ENCODE data around the gene COL6A2.

The COL6A2 gene

DNA sequence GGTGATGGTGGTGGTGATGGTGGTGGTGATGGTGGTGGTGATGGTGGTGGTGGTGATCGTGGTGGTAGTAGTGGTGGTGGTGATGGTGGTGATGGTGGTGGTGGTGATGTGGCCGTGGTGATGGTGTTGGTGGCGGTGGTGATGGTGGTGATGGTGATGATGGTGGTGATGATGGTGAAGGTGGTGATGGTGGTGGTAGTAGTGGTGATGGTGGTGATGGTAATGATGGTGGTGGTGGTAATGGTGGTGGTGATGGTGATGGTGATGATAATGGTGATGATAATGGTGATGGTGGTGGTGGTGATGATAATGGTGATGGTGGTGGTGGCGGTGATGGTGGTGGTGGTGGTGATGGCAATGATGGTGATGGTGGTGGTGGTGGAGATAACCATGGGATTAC, 6.8 kb upstream of the COL6A2 start:
- no peak for DNase-seq (ENCODE audit: extremely low spot score)
- TF ChIP-seq CTCF (IDR thresholded peaks at IDR 0.05; ENCODE audit: control extremely low read depth, extremely low read depth, low read depth, missing control alignments) = no peak
- CTCF ChIA-PET = no interaction called here

GRCh38 chr21:46091631-46092025, 6.3 kb upstream of the COL6A2 start:
- POLR2A ChIA-PET = no interaction called here
- DNase-seq (ENCODE audit: extremely low spot score) = no peak
- TF ChIP-seq CTCF (IDR thresholded peaks at IDR 0.05; ENCODE audit: control extremely low read depth, extremely low read depth, low read depth, missing control alignments) = no peak
- CTCF ChIA-PET = no interaction called here

More for the DNA sequence above, 6.8 kb upstream of the COL6A2 start:
- POLR2A ChIA-PET = no interaction called here

GRCh38 chr21:46092026-46092764, 5.7 kb upstream of the COL6A2 start:
- TF ChIP-seq CTCF (IDR thresholded peaks at IDR 0.05; ENCODE audit: control extremely low read depth, extremely low read depth, low read depth, missing control alignments) = no peak
- DNase-seq (ENCODE audit: extremely low spot score) = peak; percentile 11
- ChIA-PET POLR2A (no interaction called here), CTCF (no interaction called here)

DNA sequence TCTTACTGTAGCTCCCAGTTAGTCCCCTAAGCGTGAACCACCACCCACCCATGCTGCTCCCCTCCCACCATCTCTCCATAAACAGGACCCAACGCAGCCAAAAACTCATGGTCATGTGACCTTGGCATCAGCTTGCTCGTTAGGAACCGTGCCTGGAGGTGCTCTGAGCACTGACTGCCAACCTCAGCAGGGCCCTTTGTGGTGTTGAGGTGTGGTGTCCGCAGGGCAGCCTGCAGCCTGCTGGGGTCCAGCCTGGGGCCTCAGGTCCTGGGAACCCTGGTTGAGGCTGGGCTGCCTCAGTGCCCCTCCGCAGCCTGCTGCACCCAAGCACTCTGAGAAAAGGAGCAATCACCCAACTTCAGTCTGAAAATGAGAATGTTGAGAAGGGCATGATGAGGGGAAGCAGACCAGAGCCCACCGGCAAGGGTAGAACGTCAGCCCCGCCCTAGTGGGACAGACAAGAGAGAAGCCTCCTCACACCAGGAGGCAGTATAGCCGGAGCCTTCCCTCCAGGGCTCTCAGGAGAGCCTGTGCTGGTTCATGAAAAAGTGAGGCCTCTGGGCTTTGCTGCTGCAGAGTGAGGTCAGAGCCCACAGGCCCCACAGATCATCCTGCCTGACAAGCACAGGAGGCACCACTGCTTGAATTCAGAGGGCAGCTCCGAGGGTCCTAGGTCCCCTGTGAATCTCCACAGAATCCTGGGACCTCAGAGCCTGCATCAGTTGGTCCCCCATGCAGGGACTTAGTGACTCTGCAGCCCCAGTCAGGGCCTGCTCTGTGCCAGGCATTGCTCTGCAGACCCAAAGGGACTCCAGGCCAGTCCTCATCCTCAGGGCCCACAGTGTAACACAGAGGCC, 4.9 kb upstream of the COL6A2 start:
- peak; percentile 10 for DNase-seq (ENCODE audit: extremely low spot score)
- CTCF ChIA-PET = interaction anchor here (1.4 kb wide), 1 partner anchor 15 kb away, joined by 3 read pairs; no protein-coding TSS in a partner anchor
- POLR2A ChIA-PET = no interaction called here
- TF ChIP-seq CTCF (IDR thresholded peaks at IDR 0.05; ENCODE audit: control extremely low read depth, extremely low read depth, low read depth, missing control alignments) = no peak

GRCh38 chr21:46093668-46094400, 4.1 kb upstream of the COL6A2 start:
- POLR2A ChIA-PET = no interaction called here
- CTCF ChIA-PET = interaction anchor here (1.4 kb wide), 1 partner anchor 16 kb away, joined by 3 read pairs; no protein-coding TSS in a partner anchor
- DNase-seq (ENCODE audit: extremely low spot score) = peak; percentile 10
- no peak for TF ChIP-seq CTCF (IDR thresholded peaks at IDR 0.05; ENCODE audit: control extremely low read depth, extremely low read depth, low read depth, missing control alignments)

- DNase-seq (ENCODE audit: extremely low spot score) = peak; percentile 6
- POLR2A ChIA-PET = no interaction called here
- no peak for TF ChIP-seq CTCF (IDR thresholded peaks at IDR 0.05; ENCODE audit: control extremely low read depth, extremely low read depth, low read depth, missing control alignments)
- CTCF ChIA-PET = interaction anchor here (1.4 kb wide), 1 partner anchor 17 kb away, joined by 3 read pairs; no protein-coding TSS in a partner anchor
Observed at GRCh38 chr21:46094401-46095082, 3.4 kb upstream of the COL6A2 start.

All from GM10248 (cell line).